HepG2 (cell line): ENCODE results near the gene PFDN5. TPM values are rescaled to one million over a fixed set of nuclear protein-coding genes. Genes with fewer than 3 reads are reported as not detected.

Source experiments
- BCL3 ChIP-seq: sonication (generic); formaldehyde crosslinking; IDR thresholded peaks from 2 replicates; pipeline ENCODE4 v1.5.1; 2020; ENCODE audit warnings: mild to moderate bottlenecking, missing genetic modification reagents, moderate library complexity
- CENPBD1 ChIP-seq: sonication (generic); formaldehyde crosslinking; IDR thresholded peaks from 2 replicates; pipeline ENCODE4 v1.8.0; 2022; ENCODE audit warnings: missing genetic modification reagents, low read depth, mild to moderate bottlenecking, borderline replicate concordance
- CENPT ChIP-seq: sonication (generic); formaldehyde crosslinking; IDR thresholded peaks from 2 replicates; pipeline ENCODE4 v1.8.0; 2022; ENCODE audit warnings: low read depth, mild to moderate bottlenecking, moderate library complexity, missing genetic modification reagents
- GATAD2A ChIP-seq: IDR thresholded peaks from 2 replicates; pipeline ENCODE4 v1.6.1; 2016
- HMG20B ChIP-seq: conservative IDR thresholded peaks from 2 replicates; pipeline ENCODE4 v1.6.1; 2016; ENCODE audit warnings: missing genetic modification reagents, missing compliant biosample characterization
- KDM3A ChIP-seq: IDR thresholded peaks from 2 replicates; pipeline ENCODE4 v1.6.1; 2018; ENCODE audit warnings: low read depth, missing compliant biosample characterization
- MED1 ChIP-seq: sonication (generic); formaldehyde crosslinking; IDR thresholded peaks from 2 replicates; pipeline ENCODE4 v1.4.0; 2020; ENCODE audit warnings: missing genetic modification reagents
- MTA1 ChIP-seq: sonication (generic); formaldehyde crosslinking; IDR thresholded peaks from 2 replicates; pipeline ENCODE4 v1.4.0; 2020; ENCODE audit warnings: missing genetic modification reagents, mild to moderate bottlenecking, borderline replicate concordance
- MTF2 ChIP-seq: sonication (generic); formaldehyde crosslinking; IDR thresholded peaks from 2 replicates; pipeline ENCODE4 v1.5.0; 2020; ENCODE audit warnings: missing genetic modification reagents, borderline replicate concordance
- RFX5 ChIP-seq: IDR thresholded peaks from 2 replicates; pipeline ENCODE4 v1.6.1; 2011; ENCODE audit warnings: low read depth, low read length, improper control_type of control experiment
- SYNCRIP ChIP-seq: fragments of 200-400 bp; formaldehyde crosslinking; IDR thresholded peaks from 2 replicates; pipeline ENCODE4 v1.6.1; 2018; ENCODE audit warnings: mild to moderate bottlenecking, low read depth, low read length; ENCODE audit not compliant: insufficient read depth
- ZBTB10 ChIP-seq: sonication (generic); formaldehyde crosslinking; IDR thresholded peaks from 2 replicates; pipeline ENCODE4 v1.4.0; 2020; ENCODE audit warnings: missing genetic modification reagents, borderline replicate concordance
- ZBTB2 ChIP-seq: sonication (generic); formaldehyde crosslinking; IDR thresholded peaks from 2 replicates; pipeline ENCODE4 v1.8.0; 2022; ENCODE audit warnings: low read depth, missing genetic modification reagents
- ZFP36L2 ChIP-seq: sonication (generic); formaldehyde crosslinking; IDR thresholded peaks from 2 replicates; pipeline ENCODE4 v1.4.0; 2020; ENCODE audit warnings: missing genetic modification reagents
- ZNF264 ChIP-seq: sonication (generic); formaldehyde crosslinking; IDR thresholded peaks from 2 replicates; pipeline ENCODE4 v1.4.0; 2020; ENCODE audit warnings: missing genetic modification reagents
- ZNF691 ChIP-seq: sonication (generic); formaldehyde crosslinking; IDR thresholded peaks from 2 replicates; pipeline ENCODE4 v1.4.0; 2020; ENCODE audit warnings: missing genetic modification reagents, low read depth, mild to moderate bottlenecking, borderline replicate concordance
- polyA plus RNA-seq, 8 experiments: library from polyadenylated mRNA; depleted of rRNA in 3 of 8; stranded (reverse) in 7 of 8; unstranded in 1 of 8; fragments of >200 nt; fragmentation: Illumina TruSeq in 4 of 8; extraction: Trizol in 4 of 8; gene quantifications; 2 replicates each; pipeline versions ENCODE4 v1.2.1 to v1.2.3, GENCODE V29; 2011 to 2016; ENCODE audit warnings: low read depth in 4 of 8, missing spikeins in 1 of 8, mixed read lengths in 1 of 8; ENCODE audit not compliant: insufficient read depth in 1 of 8
- total RNA-seq, 5 experiments: library from RNA; depleted of rRNA; stranded (reverse); fragments of >200 nt; fragmentation: Illumina TruSeq; extraction: Trizol; gene quantifications; 2 replicates each; pipeline ENCODE4 v1.2.3, GENCODE V29; 2016; ENCODE audit warnings: low read depth in 1 of 5
- TF ChIP-seq, protein P1 (sequence below): sonication (generic); formaldehyde crosslinking; IDR thresholded peaks from 2 replicates; pipeline ENCODE4 v1.9.0; 2021; ENCODE audit warnings: missing genetic modification reagents, borderline replicate concordance
- TF ChIP-seq, protein P2 (sequence below): sonication (generic); formaldehyde crosslinking; conservative IDR thresholded peaks from 2 replicates; pipeline ENCODE4 v1.8.1; 2023; ENCODE audit warnings: missing genetic modification reagents

The PFDN5 gene
- total and polyA plus RNA-seq, 2 of the 13 experiments (the other 11 are each of a cell fraction or from before 2014, with no cell fraction given) = 449 to 462 TPM

GRCh38 chr12:53267999-53268629 lies 27.2 kb upstream of the PFDN5 start, which contains the start of gene ESPL1 (continued):
- TF ChIP-seq ZBTB2 (CRISPR knock-in tag) (0 out of 2 replicates have a peak, but pooled peaks have one; percentile 28), KDM3A (CRISPR knock-in tag) (peak; percentile 83), GATAD2A (CRISPR knock-in tag) (0 out of 2 replicates have a peak, but pooled peaks have one; percentile 34), CENPBD1 (CRISPR knock-in tag) (no peak), ZFP36L2 (CRISPR knock-in tag) (no peak), SYNCRIP (no peak), CENPT (CRISPR knock-in tag) (no peak; the same call in 1 of the 2 replicates), ZNF264 (CRISPR knock-in tag) (no peak), ZNF691 (no peak), ZBTB10 (peak; percentile 91; the same call in 1 of the 2 replicates), MTF2 (CRISPR knock-in tag) (no peak), MED1 (CRISPR knock-in tag) (no peak; the same call in 1 of the 2 replicates), BCL3 (CRISPR knock-in tag) (no peak), HMG20B (CRISPR knock-in tag) (no peak), RFX5 (no peak), MTA1 (CRISPR knock-in tag) (peak; percentile 62; the same call in 1 of the 2 replicates)
- TF ChIP-seq, protein P1, sequence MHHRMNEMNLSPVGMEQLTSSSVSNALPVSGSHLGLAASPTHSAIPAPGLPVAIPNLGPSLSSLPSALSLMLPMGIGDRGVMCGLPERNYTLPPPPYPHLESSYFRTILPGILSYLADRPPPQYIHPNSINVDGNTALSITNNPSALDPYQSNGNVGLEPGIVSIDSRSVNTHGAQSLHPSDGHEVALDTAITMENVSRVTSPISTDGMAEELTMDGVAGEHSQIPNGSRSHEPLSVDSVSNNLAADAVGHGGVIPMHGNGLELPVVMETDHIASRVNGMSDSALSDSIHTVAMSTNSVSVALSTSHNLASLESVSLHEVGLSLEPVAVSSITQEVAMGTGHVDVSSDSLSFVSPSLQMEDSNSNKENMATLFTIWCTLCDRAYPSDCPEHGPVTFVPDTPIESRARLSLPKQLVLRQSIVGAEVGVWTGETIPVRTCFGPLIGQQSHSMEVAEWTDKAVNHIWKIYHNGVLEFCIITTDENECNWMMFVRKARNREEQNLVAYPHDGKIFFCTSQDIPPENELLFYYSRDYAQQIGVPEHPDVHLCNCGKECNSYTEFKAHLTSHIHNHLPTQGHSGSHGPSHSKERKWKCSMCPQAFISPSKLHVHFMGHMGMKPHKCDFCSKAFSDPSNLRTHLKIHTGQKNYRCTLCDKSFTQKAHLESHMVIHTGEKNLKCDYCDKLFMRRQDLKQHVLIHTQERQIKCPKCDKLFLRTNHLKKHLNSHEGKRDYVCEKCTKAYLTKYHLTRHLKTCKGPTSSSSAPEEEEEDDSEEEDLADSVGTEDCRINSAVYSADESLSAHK (CRISPR knock-in tag) = no peak
- TF ChIP-seq, protein P2, sequence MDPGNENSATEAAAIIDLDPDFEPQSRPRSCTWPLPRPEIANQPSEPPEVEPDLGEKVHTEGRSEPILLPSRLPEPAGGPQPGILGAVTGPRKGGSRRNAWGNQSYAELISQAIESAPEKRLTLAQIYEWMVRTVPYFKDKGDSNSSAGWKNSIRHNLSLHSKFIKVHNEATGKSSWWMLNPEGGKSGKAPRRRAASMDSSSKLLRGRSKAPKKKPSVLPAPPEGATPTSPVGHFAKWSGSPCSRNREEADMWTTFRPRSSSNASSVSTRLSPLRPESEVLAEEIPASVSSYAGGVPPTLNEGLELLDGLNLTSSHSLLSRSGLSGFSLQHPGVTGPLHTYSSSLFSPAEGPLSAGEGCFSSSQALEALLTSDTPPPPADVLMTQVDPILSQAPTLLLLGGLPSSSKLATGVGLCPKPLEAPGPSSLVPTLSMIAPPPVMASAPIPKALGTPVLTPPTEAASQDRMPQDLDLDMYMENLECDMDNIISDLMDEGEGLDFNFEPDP (CRISPR knock-in tag) = no peak
